ENCODE data around the gene PPP1R7. TPM values are rescaled to one million over a fixed set of nuclear protein-coding genes. Genes with fewer than 3 reads are reported as not detected.

Gene PPP1R7
- total and polyA plus RNA-seq, 9 donors = 21.9 to 120 (median 46.9) TPM

DNA sequence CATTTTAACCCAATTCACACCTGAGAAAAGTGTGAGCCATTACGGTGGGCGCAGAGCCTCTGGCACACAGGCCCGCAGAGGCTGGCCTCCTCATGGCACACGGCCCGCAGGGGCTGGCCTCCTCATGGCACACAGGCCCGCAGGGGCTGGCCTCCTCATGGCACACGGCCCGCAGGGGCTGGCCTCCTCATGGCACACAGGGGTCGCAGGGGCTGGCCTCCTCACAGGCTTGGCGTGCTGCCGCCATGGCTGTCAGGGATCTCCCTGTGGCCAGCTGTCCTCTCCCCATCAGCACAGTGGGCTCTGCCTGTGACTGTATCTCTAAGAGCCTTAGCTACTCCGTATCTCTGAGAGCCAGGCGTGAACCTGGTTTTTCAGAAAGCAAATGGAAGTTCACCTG is 62.8 kb downstream of the PPP1R7 start:
- H3K36me3 ChIP-seq = no peaks in the 10 kb centered on the region
- TF ChIP-seq EP300 (IDR thresholded peaks at IDR 0.05) (no peak), POLR2A (IDR thresholded peaks at IDR 0.05) (no peak)
- TF ChIP-seq, protein P1, sequence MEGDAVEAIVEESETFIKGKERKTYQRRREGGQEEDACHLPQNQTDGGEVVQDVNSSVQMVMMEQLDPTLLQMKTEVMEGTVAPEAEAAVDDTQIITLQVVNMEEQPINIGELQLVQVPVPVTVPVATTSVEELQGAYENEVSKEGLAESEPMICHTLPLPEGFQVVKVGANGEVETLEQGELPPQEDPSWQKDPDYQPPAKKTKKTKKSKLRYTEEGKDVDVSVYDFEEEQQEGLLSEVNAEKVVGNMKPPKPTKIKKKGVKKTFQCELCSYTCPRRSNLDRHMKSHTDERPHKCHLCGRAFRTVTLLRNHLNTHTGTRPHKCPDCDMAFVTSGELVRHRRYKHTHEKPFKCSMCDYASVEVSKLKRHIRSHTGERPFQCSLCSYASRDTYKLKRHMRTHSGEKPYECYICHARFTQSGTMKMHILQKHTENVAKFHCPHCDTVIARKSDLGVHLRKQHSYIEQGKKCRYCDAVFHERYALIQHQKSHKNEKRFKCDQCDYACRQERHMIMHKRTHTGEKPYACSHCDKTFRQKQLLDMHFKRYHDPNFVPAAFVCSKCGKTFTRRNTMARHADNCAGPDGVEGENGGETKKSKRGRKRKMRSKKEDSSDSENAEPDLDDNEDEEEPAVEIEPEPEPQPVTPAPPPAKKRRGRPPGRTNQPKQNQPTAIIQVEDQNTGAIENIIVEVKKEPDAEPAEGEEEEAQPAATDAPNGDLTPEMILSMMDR (IDR thresholded peaks at IDR 0.05) = no peak
- 66 to 74% (median 72%) methylated on average over 13 of the region's 13 CpGs for WGBS, 3 donors
- H3K4me1 ChIP-seq (ENCODE audit: insufficient read depth) = no peaks in the 10 kb centered on the region
- H3K27me3 ChIP-seq = no peaks in the 10 kb centered on the region
- no peaks in the 10 kb centered on the region for H3K9me3 ChIP-seq
- H3K27ac ChIP-seq = no peak overlapping the region
- no peak for DNase-seq
- intact Hi-C loops (cut with DNase I) = no loop called here
- H3K4me3 ChIP-seq = no peak overlapping the region

GRCh38 chr2:241213567-241213966 is 63.3 kb downstream of the PPP1R7 start:
- H3K4me1 ChIP-seq (ENCODE audit: insufficient read depth) = no peaks in the 10 kb centered on the region
- H3K27ac ChIP-seq = no peak overlapping the region
- H3K9me3 ChIP-seq = no peaks in the 10 kb centered on the region
- H3K27me3 ChIP-seq = no peaks in the 10 kb centered on the region
- 53 to 58% (median 54%) methylated on average over 7 of the region's 7 CpGs for WGBS, 3 donors
- TF ChIP-seq EP300 (IDR thresholded peaks at IDR 0.05) = no peak
- TF ChIP-seq POLR2A (IDR thresholded peaks at IDR 0.05) = no peak
- TF ChIP-seq, protein P1 (IDR thresholded peaks at IDR 0.05) = no peak
- H3K36me3 ChIP-seq = no peaks in the 10 kb centered on the region
- DNase-seq = no peak
- intact Hi-C loops (cut with DNase I) = no loop called here
- H3K4me3 ChIP-seq = no peak overlapping the region

DNA sequence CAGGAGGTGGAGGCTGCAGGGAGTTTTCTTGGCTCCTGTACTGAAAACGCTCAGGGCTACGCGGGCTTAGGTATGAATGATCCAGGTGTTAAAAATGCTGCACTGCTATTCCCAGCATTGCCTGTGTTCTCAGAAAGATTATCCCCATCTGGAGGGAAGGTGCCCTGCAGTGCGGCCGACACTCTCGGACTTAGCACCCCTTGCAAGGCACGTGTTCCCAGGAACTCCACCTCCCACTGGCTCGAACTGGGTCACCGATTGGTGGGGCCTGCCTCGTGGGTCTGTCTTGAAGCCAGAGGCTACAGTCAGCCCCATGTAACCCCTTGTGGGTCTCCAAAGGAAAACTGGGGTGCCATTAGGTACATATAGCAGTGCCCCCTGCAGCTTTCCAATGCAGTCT is 63.9 kb downstream of the PPP1R7 start:
- H3K4me3 ChIP-seq = no peak overlapping the region
- H3K9me3 ChIP-seq = no peaks in the 10 kb centered on the region
- TF ChIP-seq POLR2A (IDR thresholded peaks at IDR 0.05) (no peak), EP300 (IDR thresholded peaks at IDR 0.05) (no peak)
- TF ChIP-seq, protein P1 (IDR thresholded peaks at IDR 0.05) = no peak
- no peak overlapping the region for H3K27ac ChIP-seq
- 24 to 32% (median 29%) methylated on average over 10 of the region's 10 CpGs for WGBS, 3 donors
- no peaks in the 10 kb centered on the region for H3K4me1 ChIP-seq (ENCODE audit: insufficient read depth)
- no peaks in the 10 kb centered on the region for H3K36me3 ChIP-seq
- H3K27me3 ChIP-seq = no peaks in the 10 kb centered on the region
- intact Hi-C loops (cut with DNase I) = no loop called here
- DNase-seq = no peak

- intact Hi-C loops (cut with DNase I) = no loop called here
- no peak overlapping the region for H3K4me3 ChIP-seq
- WGBS, 3 donors = 71 to 91% (median 84%) methylated on average over 7 to 12 of the region's 12 CpGs
Observed at GRCh38 chr2:241214766-241215165, 64.5 kb downstream of the PPP1R7 start.

More at GRCh38 chr2:241214766-241215165, 64.5 kb downstream of the PPP1R7 start:
- H3K27ac ChIP-seq = no peak overlapping the region
- TF ChIP-seq, protein P1 (IDR thresholded peaks at IDR 0.05) = no peak
- no peak for TF ChIP-seq EP300 (IDR thresholded peaks at IDR 0.05)
- TF ChIP-seq POLR2A (IDR thresholded peaks at IDR 0.05) = no peak
- no peaks in the 10 kb centered on the region for H3K4me1 ChIP-seq (ENCODE audit: insufficient read depth)
- no peaks in the 10 kb centered on the region for H3K27me3 ChIP-seq
- no peak for DNase-seq
- H3K36me3 ChIP-seq = no peaks in the 10 kb centered on the region
- no peaks in the 10 kb centered on the region for H3K9me3 ChIP-seq
